LNCaP clone FGC (cell line): Measurements from ENCODE around the gene ZBTB25.

ENCODE experiments used
- DNase-seq: peaks from one replicate; pipeline ENCODE4 v3.0.0-alpha.2; 2011; ENCODE audit warnings: low read depth
- H3K4me3 ChIP-seq: 2 replicates; pipeline ENCODE4 v1.5.1; 2011; ENCODE audit warnings: mild to moderate bottlenecking, low read depth, low read length, control low read depth
- CTCF ChIP-seq: IDR thresholded peaks from 2 replicates; pipeline ENCODE4 v1.5.1; 2012; ENCODE audit warnings: mild to moderate bottlenecking; ENCODE audit not compliant: control insufficient read depth, insufficient read depth; ENCODE audit errors: extremely low read depth

Gene ZBTB25

GRCh38 chr14:64503434-64504309 lies at the start of gene ZBTB25:
Gene ZBTB25 (minus strand): TSS chr14:64503838. CDS start chr14:64490533, 13,305 bp downstream.
- peak; percentile 74 for DNase-seq
- TF ChIP-seq CTCF = no peak

GRCh38 chr14:64550621-64551333 lies 47.1 kb upstream of the ZBTB25 start:
- H3K4me3 ChIP-seq = no peak overlapping the region
- TF ChIP-seq CTCF = no peak
- DNase-seq = no peak

More at GRCh38 chr14:64503434-64504309, at the start of gene ZBTB25:
- peak within 1 kb of the TSS; percentile 75 for H3K4me3 ChIP-seq

GRCh38 chr14:64549791-64550620 lies 46.4 kb upstream of the ZBTB25 start, which contains the start of gene PPP1R36:
Gene PPP1R36 (plus strand): TSS chr14:64549961. CDS start chr14:64549998, 37 bp downstream.
- TF ChIP-seq CTCF = no peak
- no peak for DNase-seq
- H3K4me3 ChIP-seq = no peak within 1 kb of the TSS

GRCh38 chr14:64549016-64549415 lies 45.4 kb upstream of the ZBTB25 start:
- DNase-seq = no peak
- TF ChIP-seq CTCF = no peak
- H3K4me3 ChIP-seq = no peak overlapping the region

- TF ChIP-seq CTCF = no peak
- no peak overlapping the region for H3K4me3 ChIP-seq
- no peak for DNase-seq
These were observed 41.1 kb upstream of the ZBTB25 start for GRCh38 chr14:64544607-64545312.

- DNase-seq = no peak
- H3K4me3 ChIP-seq = no peak overlapping the region
- no peak for TF ChIP-seq CTCF
These were observed 39.2 kb upstream of the ZBTB25 start for GRCh38 chr14:64542836-64543201.
